ENCODE results near the gene HSPA8. TPM values are rescaled to one million over a fixed set of nuclear protein-coding genes. Genes with fewer than 3 reads are reported as not detected.

The HSPA8 gene
- total RNA-seq, 1 donor from 2014 or later = 619 TPM

DNA sequence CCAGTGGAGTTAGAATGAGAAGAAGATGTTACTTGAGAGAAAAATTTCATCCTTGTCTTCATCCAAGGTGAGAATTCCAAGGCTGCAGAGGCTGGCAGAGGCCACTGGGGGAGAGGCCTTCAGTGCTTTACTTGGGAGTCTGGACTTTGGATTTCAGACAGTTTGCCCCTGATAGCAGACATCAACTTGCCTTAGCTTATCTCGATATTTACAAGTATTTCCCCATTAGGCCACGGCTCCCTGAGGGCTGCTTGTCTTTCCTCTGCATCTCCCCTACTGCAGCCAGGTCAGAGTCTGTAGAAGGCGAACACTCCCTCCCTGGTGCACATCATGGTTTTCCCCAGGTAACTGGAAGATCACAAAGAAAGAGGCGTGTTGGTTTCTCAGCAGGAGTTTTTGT is 50.4 kb downstream of the HSPA8 start:
- H3K27ac ChIP-seq = no peak overlapping the region
- H3K9me3 ChIP-seq = no peaks in the 10 kb centered on the region
- no peak overlapping the region for H3K4me3 ChIP-seq
- TF ChIP-seq, protein P1, sequence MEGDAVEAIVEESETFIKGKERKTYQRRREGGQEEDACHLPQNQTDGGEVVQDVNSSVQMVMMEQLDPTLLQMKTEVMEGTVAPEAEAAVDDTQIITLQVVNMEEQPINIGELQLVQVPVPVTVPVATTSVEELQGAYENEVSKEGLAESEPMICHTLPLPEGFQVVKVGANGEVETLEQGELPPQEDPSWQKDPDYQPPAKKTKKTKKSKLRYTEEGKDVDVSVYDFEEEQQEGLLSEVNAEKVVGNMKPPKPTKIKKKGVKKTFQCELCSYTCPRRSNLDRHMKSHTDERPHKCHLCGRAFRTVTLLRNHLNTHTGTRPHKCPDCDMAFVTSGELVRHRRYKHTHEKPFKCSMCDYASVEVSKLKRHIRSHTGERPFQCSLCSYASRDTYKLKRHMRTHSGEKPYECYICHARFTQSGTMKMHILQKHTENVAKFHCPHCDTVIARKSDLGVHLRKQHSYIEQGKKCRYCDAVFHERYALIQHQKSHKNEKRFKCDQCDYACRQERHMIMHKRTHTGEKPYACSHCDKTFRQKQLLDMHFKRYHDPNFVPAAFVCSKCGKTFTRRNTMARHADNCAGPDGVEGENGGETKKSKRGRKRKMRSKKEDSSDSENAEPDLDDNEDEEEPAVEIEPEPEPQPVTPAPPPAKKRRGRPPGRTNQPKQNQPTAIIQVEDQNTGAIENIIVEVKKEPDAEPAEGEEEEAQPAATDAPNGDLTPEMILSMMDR (IDR thresholded peaks at IDR 0.05) = no peak
- H3K4me1 ChIP-seq = no peaks in the 10 kb centered on the region
- no peaks in the 10 kb centered on the region for H3K27me3 ChIP-seq
- peak in 1 of 2 donors; percentile 30 for DNase-seq (ENCODE audit: low spot score in 2 of 2)
- intact Hi-C loops (cut with DNase I) = no loop called here
- no peaks in the 10 kb centered on the region for H3K36me3 ChIP-seq

Other genes with a start within 250 kb of the HSPA8 start
- not detected for gene CRTAM, start 223.6 kb downstream of the HSPA8 start, total RNA-seq
- 1.3 TPM for gene JHY, start 179.4 kb downstream of the HSPA8 start, total RNA-seq
- gene BSX, start 80.3 kb downstream of the HSPA8 start, total RNA-seq = not detected
- 70.6 TPM for gene CLMP, start 133.1 kb upstream of the HSPA8 start, total RNA-seq

All from ascending aorta (tissue), 2 donors.